ENCODE data around the gene ZFAND6.
A peak's percentile ranks its signal among the peaks of the same experiment; 100 is the strongest.
"Not testable (repeated sequence)": the region's sequence is repeated elsewhere in the genome, so short reads cannot be mapped to it uniquely, and the experiment has no call there.

Gene ZFAND6

DNA sequence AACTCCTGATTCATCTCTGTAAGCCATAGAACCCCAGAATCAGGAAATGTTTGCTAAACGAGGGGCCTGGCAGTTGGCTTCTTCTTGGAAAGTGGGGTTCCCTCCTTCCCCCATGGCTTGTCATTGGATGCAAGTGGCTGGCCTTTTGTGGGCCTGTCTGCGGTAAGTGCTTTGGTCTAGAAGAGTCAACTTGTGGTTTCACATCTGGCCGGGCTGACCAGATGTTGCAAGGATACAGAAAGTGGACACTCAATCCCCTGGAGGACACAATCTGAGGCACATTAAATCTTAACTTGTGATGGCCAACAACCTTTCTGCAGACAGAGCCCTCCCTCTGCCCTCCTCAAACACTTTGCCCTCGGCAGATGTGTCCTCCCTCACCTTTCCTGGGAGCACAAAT is 94.4 kb downstream of the ZFAND6 start:
- Histone ChIP-seq H3K4me2 (peak overlapping the region; percentile 81), H3K4me1 (ENCODE audit: low read depth, poor library complexity, severe bottlenecking) (peaks cover 15% of the 10 kb centered on the region), H3K27ac (peak overlapping the region; percentile 59; the same call in 1 of the 2 replicates)

DNA sequence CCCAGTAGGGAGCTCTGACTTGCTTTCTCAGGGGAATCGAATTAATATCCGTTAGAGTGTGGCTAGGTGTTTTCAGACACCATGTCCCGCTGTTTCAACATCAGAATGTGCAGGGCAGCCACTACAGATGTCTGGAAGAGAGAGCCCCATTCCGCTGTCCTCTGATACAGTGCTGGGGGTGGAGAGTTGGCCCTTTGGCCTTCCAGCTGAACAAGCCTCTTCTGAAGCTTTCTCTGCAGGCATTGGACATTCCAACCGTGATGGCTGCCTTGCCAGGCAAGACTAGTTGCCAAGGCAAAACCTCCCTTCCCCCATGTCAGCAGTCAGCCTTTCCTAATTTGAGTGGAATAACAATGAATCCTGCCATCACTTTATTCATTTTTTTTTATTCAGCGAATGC is 94.9 kb downstream of the ZFAND6 start:
- no peaks in the 10 kb centered on the region for H3K27me3 ChIP-seq (ENCODE audit: insufficient read depth, low read depth)
- TF ChIP-seq, protein P1, sequence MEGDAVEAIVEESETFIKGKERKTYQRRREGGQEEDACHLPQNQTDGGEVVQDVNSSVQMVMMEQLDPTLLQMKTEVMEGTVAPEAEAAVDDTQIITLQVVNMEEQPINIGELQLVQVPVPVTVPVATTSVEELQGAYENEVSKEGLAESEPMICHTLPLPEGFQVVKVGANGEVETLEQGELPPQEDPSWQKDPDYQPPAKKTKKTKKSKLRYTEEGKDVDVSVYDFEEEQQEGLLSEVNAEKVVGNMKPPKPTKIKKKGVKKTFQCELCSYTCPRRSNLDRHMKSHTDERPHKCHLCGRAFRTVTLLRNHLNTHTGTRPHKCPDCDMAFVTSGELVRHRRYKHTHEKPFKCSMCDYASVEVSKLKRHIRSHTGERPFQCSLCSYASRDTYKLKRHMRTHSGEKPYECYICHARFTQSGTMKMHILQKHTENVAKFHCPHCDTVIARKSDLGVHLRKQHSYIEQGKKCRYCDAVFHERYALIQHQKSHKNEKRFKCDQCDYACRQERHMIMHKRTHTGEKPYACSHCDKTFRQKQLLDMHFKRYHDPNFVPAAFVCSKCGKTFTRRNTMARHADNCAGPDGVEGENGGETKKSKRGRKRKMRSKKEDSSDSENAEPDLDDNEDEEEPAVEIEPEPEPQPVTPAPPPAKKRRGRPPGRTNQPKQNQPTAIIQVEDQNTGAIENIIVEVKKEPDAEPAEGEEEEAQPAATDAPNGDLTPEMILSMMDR (conservative IDR thresholded peaks at IDR 0.05; ENCODE audit: low read depth, low read length), result no peak
- no peaks in the 10 kb centered on the region for H3K36me3 ChIP-seq (ENCODE audit: insufficient read depth)
- peak overlapping the region; percentile 81; the same call in 1 of the 2 replicates for H3K4me2 ChIP-seq
- no peaks in the 10 kb centered on the region; the same call in 1 of the 2 replicates for H3K79me2 ChIP-seq (ENCODE audit: insufficient read depth, low read depth)
- H3K4me1 ChIP-seq (ENCODE audit: low read depth, poor library complexity, severe bottlenecking), result peaks cover 15% of the 10 kb centered on the region
- H3K9ac ChIP-seq, result no peak overlapping the region; the same call in 1 of the 2 replicates
- H3K27ac ChIP-seq, result no peak overlapping the region
- H4K20me1 ChIP-seq (ENCODE audit: insufficient read depth), result no peaks in the 10 kb centered on the region
- no peak overlapping the region for H2AFZ ChIP-seq (ENCODE audit: low read depth)
- H3K4me3 ChIP-seq (IDR thresholded peaks at IDR 0.05; ENCODE audit: insufficient read depth, low read depth, low read length), result no peak overlapping the region

More for the DNA sequence above, 94.4 kb downstream of the ZFAND6 start:
- Histone ChIP-seq H2AFZ (ENCODE audit: low read depth) (0 out of 2 replicates have a peak overlapping the region, but pooled peaks have one; percentile 45), H3K36me3 (ENCODE audit: insufficient read depth) (no peaks in the 10 kb centered on the region), H3K27me3 (ENCODE audit: insufficient read depth, low read depth) (no peaks in the 10 kb centered on the region), H3K79me2 (ENCODE audit: insufficient read depth, low read depth) (no peaks in the 10 kb centered on the region; the same call in 1 of the 2 replicates), H4K20me1 (ENCODE audit: insufficient read depth) (no peaks in the 10 kb centered on the region), H3K4me3 (IDR thresholded peaks at IDR 0.05; ENCODE audit: insufficient read depth, low read depth, low read length) (no peak overlapping the region), H3K9ac (peak overlapping the region; percentile 63; the same call in 1 of the 2 replicates)
- TF ChIP-seq, protein P1 (conservative IDR thresholded peaks at IDR 0.05; ENCODE audit: low read depth, low read length), result no peak

DNA sequence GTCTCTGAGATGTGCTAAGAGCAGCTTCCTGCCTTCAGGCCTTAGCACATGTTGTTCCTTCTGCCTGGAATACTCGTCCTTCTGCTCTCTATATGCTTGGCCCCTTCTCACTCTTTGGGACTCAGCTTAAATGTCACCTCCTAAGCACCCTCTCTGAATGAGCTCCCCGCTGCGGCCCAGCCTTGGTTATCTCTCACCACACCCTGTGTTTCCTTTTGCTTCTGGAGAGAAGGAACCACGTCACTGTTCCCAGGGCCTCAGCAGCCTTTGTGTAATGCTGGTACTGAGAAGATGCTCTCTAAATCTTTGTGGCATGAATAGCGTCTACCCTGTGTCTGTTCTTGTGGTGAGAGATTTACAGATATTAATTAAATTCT is 95.5 kb downstream of the ZFAND6 start:
- no peak overlapping the region for H3K9ac ChIP-seq
- no peak overlapping the region; the same call in 1 of the 2 replicates for H3K4me2 ChIP-seq

DNA sequence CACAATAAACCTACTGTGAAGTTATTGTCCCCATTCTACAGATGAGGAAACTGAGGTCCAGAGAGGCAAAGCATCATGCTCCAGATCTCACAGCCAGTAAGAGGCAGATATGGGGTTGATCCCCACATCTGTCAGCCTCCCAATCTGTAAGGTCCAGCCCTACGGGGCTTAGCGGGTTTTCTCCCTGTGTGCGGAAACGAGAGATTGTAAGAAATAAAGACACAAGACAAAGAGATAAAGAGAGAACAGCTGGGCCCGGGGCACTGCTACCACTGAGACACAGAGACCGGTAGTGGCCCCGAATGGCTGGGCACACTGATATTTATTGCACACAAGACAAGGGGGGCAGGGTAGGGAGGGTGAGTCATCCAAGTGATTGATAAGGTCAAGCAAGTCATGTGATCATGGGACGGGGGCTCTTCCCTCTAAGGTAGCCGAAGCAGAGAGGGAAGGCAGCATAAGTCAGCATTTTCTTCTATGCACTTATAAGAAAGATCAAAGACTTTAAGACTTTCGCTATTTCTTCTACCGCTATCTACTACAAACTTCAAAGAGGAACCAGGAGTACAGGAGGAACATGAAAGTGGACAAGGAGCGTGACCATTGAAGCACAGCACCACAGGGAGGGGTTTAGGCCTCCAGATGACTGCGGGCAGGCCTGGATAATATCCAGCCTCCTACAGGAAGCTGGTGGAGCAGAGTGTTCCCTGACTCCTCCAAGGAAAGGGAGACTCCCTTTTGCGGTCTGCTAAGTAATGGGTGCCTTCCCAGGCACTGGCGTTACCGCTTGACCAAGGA is 96.1 kb downstream of the ZFAND6 start:
- not testable (repeated sequence) for H3K4me2 ChIP-seq; H3K9ac ChIP-seq; H3K27me3 ChIP-seq (ENCODE audit: insufficient read depth, low read depth); H3K79me2 ChIP-seq (ENCODE audit: insufficient read depth, low read depth); H4K20me1 ChIP-seq (ENCODE audit: insufficient read depth); H3K36me3 ChIP-seq (ENCODE audit: insufficient read depth); H3K27ac ChIP-seq; H3K4me3 ChIP-seq (IDR thresholded peaks at IDR 0.05; ENCODE audit: insufficient read depth, low read depth, low read length); H2AFZ ChIP-seq (ENCODE audit: low read depth)
- H3K4me1 ChIP-seq (ENCODE audit: low read depth, poor library complexity, severe bottlenecking), result peaks cover 26% of the 10 kb centered on the region

More for the DNA sequence above, 95.5 kb downstream of the ZFAND6 start:
- no peak overlapping the region for H3K4me3 ChIP-seq (IDR thresholded peaks at IDR 0.05; ENCODE audit: insufficient read depth, low read depth, low read length)
- TF ChIP-seq, protein P1 (conservative IDR thresholded peaks at IDR 0.05; ENCODE audit: low read depth, low read length), result no peak
- no peaks in the 10 kb centered on the region for H3K27me3 ChIP-seq (ENCODE audit: insufficient read depth, low read depth)
- no peaks in the 10 kb centered on the region; the same call in 1 of the 2 replicates for H3K79me2 ChIP-seq (ENCODE audit: insufficient read depth, low read depth)
- no peaks in the 10 kb centered on the region for H3K36me3 ChIP-seq (ENCODE audit: insufficient read depth)
- H3K4me1 ChIP-seq (ENCODE audit: low read depth, poor library complexity, severe bottlenecking), result peaks cover 21% of the 10 kb centered on the region
- no peak overlapping the region for H3K27ac ChIP-seq
- no peaks in the 10 kb centered on the region for H4K20me1 ChIP-seq (ENCODE audit: insufficient read depth)
- no peak overlapping the region for H2AFZ ChIP-seq (ENCODE audit: low read depth)

Data from KMS-11 (cell line).